ENCODE data around the gene CAMKK2.

GRCh38 chr12:121214855-121215745 lies 81.4 kb downstream of the CAMKK2 start:
- TF ChIP-seq CTCF (IDR thresholded peaks at IDR 0.05) (no peak), POLR2AphosphoS5 (IDR thresholded peaks at IDR 0.05) (no peak)

All from suprapubic skin (tissue), 3 donors.